Mesothelial cell of epicardium (in vitro differentiated cells): ENCODE results near the gene TSHZ2. TPM values are rescaled to one million over a fixed set of nuclear protein-coding genes. Genes with fewer than 3 reads are reported as not detected.

Source experiments
- DNase-seq, 2 experiments: peaks; one replicate each; pipeline ENCODE4 v3.0.0; 2021; ENCODE audit warnings: low spot score in 2 of 2; ENCODE audit not compliant: unreplicated experiment in 2 of 2
- H3K27ac Mint-ChIP-seq: 2 replicates; pipeline ENCODE4 v1.8.0; 2021; ENCODE audit warnings: mixed read lengths
- H3K27me3 Mint-ChIP-seq: 2 replicates; pipeline ENCODE4 v1.8.0; 2021; ENCODE audit warnings: low read depth, mixed read lengths
- H3K36me3 Mint-ChIP-seq: 2 replicates; pipeline ENCODE4 v1.8.0; 2021; ENCODE audit warnings: mixed read lengths
- H3K4me1 Mint-ChIP-seq: 2 replicates; pipeline ENCODE4 v1.8.0; 2021; ENCODE audit warnings: mixed read lengths
- H3K4me3 Mint-ChIP-seq: 2 replicates; pipeline ENCODE4 v1.8.0; 2021; ENCODE audit warnings: mild to moderate bottlenecking, moderate library complexity, mixed read lengths
- H3K9me3 Mint-ChIP-seq: 2 replicates; pipeline ENCODE4 v1.8.0; 2021; ENCODE audit warnings: mixed read lengths
- CTCF ChIP-seq: fragments of 200-600 bp; sonication (generic); IDR thresholded peaks from one replicate; pipeline ENCODE4 v1.5.0; 2021; ENCODE audit warnings: antibody characterized with exemption; ENCODE audit not compliant: unreplicated experiment
- total RNA-seq: library from RNA; stranded (reverse); gene quantifications from 3 replicates; pipeline ENCODE4 v1.2.1, GENCODE V29; 2021

Gene TSHZ2
- total RNA-seq, 1 donor from 2014 or later = 28.8 TPM

GRCh38 chr20:53069132-53069531 lies 97.0 kb downstream of the TSHZ2 start:
- peaks cover 13% of the 10 kb centered on the region for H3K9me3 Mint-ChIP-seq
- DNase-seq = no peak
- no peak for TF ChIP-seq CTCF
- H3K4me3 Mint-ChIP-seq = no peak overlapping the region
- H3K36me3 Mint-ChIP-seq = peaks cover 12% of the 10 kb centered on the region
- H3K27me3 Mint-ChIP-seq = no peaks in the 10 kb centered on the region
- H3K4me1 Mint-ChIP-seq = peaks cover 40% of the 10 kb centered on the region
- peak overlapping the region; percentile 76 for H3K27ac Mint-ChIP-seq

- peaks cover 13% of the 10 kb centered on the region for H3K9me3 Mint-ChIP-seq
Observed at GRCh38 chr20:53070224-53070623, 98.1 kb downstream of the TSHZ2 start.

GRCh38 chr20:53070706-53071392 lies 98.7 kb downstream of the TSHZ2 start:
- no peak for TF ChIP-seq CTCF
- peaks cover 12% of the 10 kb centered on the region for H3K36me3 Mint-ChIP-seq

More at GRCh38 chr20:53070224-53070623, 98.1 kb downstream of the TSHZ2 start:
- Mint-ChIP-seq H3K27ac (peak overlapping the region; percentile 71), H3K4me3 (no peak overlapping the region), H3K36me3 (peaks cover 12% of the 10 kb centered on the region), H3K4me1 (peaks cover 41% of the 10 kb centered on the region), H3K27me3 (no peaks in the 10 kb centered on the region)
- DNase-seq = no peak
- no peak for TF ChIP-seq CTCF

GRCh38 chr20:53071833-53072232 lies 99.7 kb downstream of the TSHZ2 start:
- H3K27me3 Mint-ChIP-seq = no peaks in the 10 kb centered on the region
- H3K4me3 Mint-ChIP-seq = no peak overlapping the region
- H3K9me3 Mint-ChIP-seq = peaks cover 11% of the 10 kb centered on the region
- DNase-seq = no peak
- peaks cover 41% of the 10 kb centered on the region for H3K4me1 Mint-ChIP-seq
- no peak overlapping the region for H3K27ac Mint-ChIP-seq
- no peak for TF ChIP-seq CTCF
- peaks cover 11% of the 10 kb centered on the region for H3K36me3 Mint-ChIP-seq

More at GRCh38 chr20:53070706-53071392, 98.7 kb downstream of the TSHZ2 start:
- H3K27ac Mint-ChIP-seq = peak overlapping the region; percentile 71
- H3K27me3 Mint-ChIP-seq = no peaks in the 10 kb centered on the region
- H3K4me1 Mint-ChIP-seq = peaks cover 41% of the 10 kb centered on the region
- no peak overlapping the region for H3K4me3 Mint-ChIP-seq
- H3K9me3 Mint-ChIP-seq = peaks cover 13% of the 10 kb centered on the region
- no peak for DNase-seq

GRCh38 chr20:53072923-53073579 lies 100.9 kb downstream of the TSHZ2 start:
- H3K36me3 Mint-ChIP-seq = peaks cover 3% of the 10 kb centered on the region
- no peak overlapping the region for H3K27ac Mint-ChIP-seq
- H3K27me3 Mint-ChIP-seq = no peaks in the 10 kb centered on the region
- no peak for DNase-seq
- H3K4me3 Mint-ChIP-seq = no peak overlapping the region
- H3K9me3 Mint-ChIP-seq = peaks cover 4% of the 10 kb centered on the region
- no peak for TF ChIP-seq CTCF
- peaks cover 41% of the 10 kb centered on the region for H3K4me1 Mint-ChIP-seq
